ENCODE data around the gene CLSTN3.
"Not testable (repeated sequence)": the region's sequence is repeated elsewhere in the genome, so short reads cannot be mapped to it uniquely, and the experiment has no call there.

The CLSTN3 gene

GRCh38 chr12:7106082-7106481, 24.1 kb upstream of the CLSTN3 start:
- no peak for DNase-seq

GRCh38 chr12:7107181-7107580, 23.0 kb upstream of the CLSTN3 start:
- DNase-seq, result not testable (repeated sequence)

GRCh38 chr12:7107636-7108002, 22.6 kb upstream of the CLSTN3 start:
- DNase-seq, result no peak

- DNase-seq, result peak; percentile 43 to 63 (median 44)
These were observed 22.0 kb upstream of the CLSTN3 start for GRCh38 chr12:7108003-7108795.

GRCh38 chr12:7108796-7109571, 21.2 kb upstream of the CLSTN3 start, which contains the start of gene C1RL:
Gene C1RL (minus strand): TSS chr12:7109214. CDS start chr12:7109180, 34 bp downstream.
- peak; percentile 49 to 87 (median 70) for DNase-seq

- no peak for DNase-seq
These were observed 20.6 kb upstream of the CLSTN3 start for GRCh38 chr12:7109572-7109920.

- DNase-seq, result no peak
These were observed 19.5 kb upstream of the CLSTN3 start for GRCh38 chr12:7110661-7111060.

GRCh38 chr12:7112041-7112440, 18.1 kb upstream of the CLSTN3 start:
- no peak for DNase-seq

GRCh38 chr12:7113389-7113871, 16.7 kb upstream of the CLSTN3 start:
- peak in 1 of 4 experiments; percentile 6 for DNase-seq

GRCh38 chr12:7114008-7114407, 16.2 kb upstream of the CLSTN3 start:
- DNase-seq, result no peak

GRCh38 chr12:7114851-7115250, 15.3 kb upstream of the CLSTN3 start:
- DNase-seq, result no peak

GRCh38 chr12:7116196-7116595, 14.0 kb upstream of the CLSTN3 start:
- DNase-seq, result no peak

GRCh38 chr12:7116916-7117315, 13.3 kb upstream of the CLSTN3 start:
- no peak for DNase-seq

- no peak for DNase-seq
These were observed 12.5 kb upstream of the CLSTN3 start for GRCh38 chr12:7117670-7118069.

- DNase-seq, result no peak
These were observed 11.3 kb upstream of the CLSTN3 start for GRCh38 chr12:7118881-7119280.

GRCh38 chr12:7120166-7120565, 10.0 kb upstream of the CLSTN3 start:
- no peak for DNase-seq

- DNase-seq, result no peak
These were observed 8.8 kb upstream of the CLSTN3 start for GRCh38 chr12:7121324-7121723.

GRCh38 chr12:7122811-7123769, 7.1 kb upstream of the CLSTN3 start:
- no peak for DNase-seq

GRCh38 chr12:7123806-7124522, 6.2 kb upstream of the CLSTN3 start:
- no peak for DNase-seq

- DNase-seq, result no peak
These were observed 4.4 kb upstream of the CLSTN3 start for GRCh38 chr12:7125632-7126227.

- no peak for DNase-seq
These were observed 2.1 kb upstream of the CLSTN3 start for GRCh38 chr12:7127916-7128626.

All from activated CD4-positive, CD25-positive, alpha-beta regulatory T cell (primary cell).